HEK293T (cell line): ENCODE results near the gene UBE2I.

Experiments
- ARNT ChIP-seq: fragments of 450-650 bp; IDR thresholded peaks from 2 replicates; pipeline ENCODE4 v1.6.1; 2017; ENCODE audit warnings: mild to moderate bottlenecking
- BHLHE40 ChIP-seq: fragments of 450-650 bp; IDR thresholded peaks from 2 replicates; pipeline ENCODE4 v1.6.1; 2016; ENCODE audit warnings: mild to moderate bottlenecking, moderate library complexity, borderline replicate concordance
- FOXK2 ChIP-seq: fragments of 450-650 bp; IDR thresholded peaks from 2 replicates; pipeline ENCODE4 v1.6.1; 2016; ENCODE audit warnings: mild to moderate bottlenecking
- FOXM1 ChIP-seq: fragments of 450-650 bp; IDR thresholded peaks from 2 replicates; pipeline ENCODE4 v1.6.1; 2017; ENCODE audit warnings: mild to moderate bottlenecking, borderline replicate concordance
- LEF1 ChIP-seq: fragments of 450-650 bp; IDR thresholded peaks from 2 replicates; pipeline ENCODE4 v1.6.1; 2017; ENCODE audit warnings: mild to moderate bottlenecking, borderline replicate concordance
- SP1 ChIP-seq: fragments of 450-650 bp; IDR thresholded peaks from 2 replicates; pipeline ENCODE4 v1.6.1; 2017
- SUZ12 ChIP-seq: fragments of 450-650 bp; IDR thresholded peaks from 2 replicates; pipeline ENCODE4 v1.6.1; 2016; ENCODE audit warnings: mild to moderate bottlenecking
- TARDBP ChIP-seq: fragments of 450-650 bp; IDR thresholded peaks from 2 replicates; pipeline ENCODE4 v1.6.1; 2016
- ZNF384 ChIP-seq: fragments of 450-650 bp; IDR thresholded peaks from 2 replicates; pipeline ENCODE4 v1.6.1; 2016
- TF ChIP-seq, protein P1 (sequence below): fragments of 450-650 bp; IDR thresholded peaks from 2 replicates; pipeline ENCODE4 v1.6.1; 2016

- TF ChIP-seq, protein P1, sequence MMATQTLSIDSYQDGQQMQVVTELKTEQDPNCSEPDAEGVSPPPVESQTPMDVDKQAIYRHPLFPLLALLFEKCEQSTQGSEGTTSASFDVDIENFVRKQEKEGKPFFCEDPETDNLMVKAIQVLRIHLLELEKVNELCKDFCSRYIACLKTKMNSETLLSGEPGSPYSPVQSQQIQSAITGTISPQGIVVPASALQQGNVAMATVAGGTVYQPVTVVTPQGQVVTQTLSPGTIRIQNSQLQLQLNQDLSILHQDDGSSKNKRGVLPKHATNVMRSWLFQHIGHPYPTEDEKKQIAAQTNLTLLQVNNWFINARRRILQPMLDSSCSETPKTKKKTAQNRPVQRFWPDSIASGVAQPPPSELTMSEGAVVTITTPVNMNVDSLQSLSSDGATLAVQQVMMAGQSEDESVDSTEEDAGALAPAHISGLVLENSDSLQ, result no peak
- TF ChIP-seq FOXM1 (no peak), ZNF384 (no peak), ARNT (no peak), SP1 (no peak), SUZ12 (no peak), BHLHE40 (no peak), FOXK2 (no peak), LEF1 (no peak), TARDBP (no peak)
Observed at GRCh38 chr16:1313721-1314369, 4.4 kb downstream of the UBE2I start.
